HCT116 (cell line): ENCODE results near the gene GARIN5A. TPM values are rescaled to one million over a fixed set of nuclear protein-coding genes. Genes with fewer than 3 reads are reported as not detected.

ENCODE experiments used
- ATAC-seq: fragments of 200-7000 bp; cut with Tn5 transposase; 2 replicates; pipeline ENCODE4 v1.9.1; 2020; ENCODE audit warnings: mild to moderate bottlenecking, moderate library complexity
- BruUV-seq: library from RNA; stranded (reverse); fragments of 400-500 nt; replicated peaks from 2 replicates; lab custom pipeline; 2021; lab: Mats Ljungman, UMichigan
- CTCF ChIA-PET: fragments of 300-600 bp; sonication (Branson Sonifier 250); formaldehyde crosslinking; loops from one replicate; lab custom pipeline; 2021; ENCODE audit warnings: antibody characterized with exemption; lab: Charles Lee
- POLR2A ChIA-PET: fragments of 300-600, 350-600 bp; sonication (Branson Sonifier 250); formaldehyde crosslinking; loops from one replicate; lab custom pipeline; 2021; ENCODE audit warnings: antibody characterized with exemption; lab: Charles Lee
- RAD21 ChIA-PET, 2 experiments: fragments of 300-600 bp; sonication (Branson Sonifier 250); formaldehyde crosslinking; loops; one replicate each; lab custom pipeline; 2023; ENCODE audit warnings: low total read pairs in 2 of 2; ENCODE audit not compliant: uncharacterized antibody in 2 of 2, unreplicated experiment in 2 of 2, low non-redundant PET in 1 of 2; lab: Charles Lee
- DNase-seq: peaks from one replicate; pipeline ENCODE4 v3.0.0-alpha.2; 2010; ENCODE audit warnings: low read depth, low spot score
- H2AFZ ChIP-seq: fragments of 200-600 bp; shearing (Covaris generic), sonication (generic); 2 replicates; pipeline ENCODE4 v1.6.1; 2017; ENCODE audit warnings: low read depth, mixed run types, mixed read lengths, antibody characterized with exemption, low read length; ENCODE audit not compliant: poor library complexity, severe bottlenecking
- H3K27ac ChIP-seq: 2 replicates; pipeline ENCODE4 v1.5.1; 2012; ENCODE audit warnings: low read depth, low read length
- H3K27me3 ChIP-seq: fragments of 200-600 bp; sonication (generic); 2 replicates; pipeline ENCODE4 v1.6.1; 2016; ENCODE audit warnings: mixed run types, low read length, mixed read lengths; ENCODE audit not compliant: insufficient read depth
- H3K36me3 ChIP-seq, 2 experiments: fragments of 200-500 bp in 1 of 2; fragments of 200-600 bp in 1 of 2; sonication (Bioruptor generic) in 1 of 2; sonication (generic) in 1 of 2; 2 replicates each; pipeline versions ENCODE4 v1.5.1 to v1.6.1; 2014 to 2016; ENCODE audit warnings: low read length in 2 of 2, inconsistent platforms in 1 of 2, mixed read lengths in 1 of 2, mixed run types in 1 of 2; ENCODE audit not compliant: insufficient read depth in 2 of 2, control insufficient read depth in 1 of 2
- H3K4me1 ChIP-seq, 2 experiments: fragments of 200-600 bp in 1 of 2; sonication (generic) in 1 of 2; 2 replicates each; pipeline versions ENCODE4 v1.5.1 to v1.6.1; 2012 to 2017; ENCODE audit warnings: low read length in 2 of 2, inconsistent platforms in 1 of 2, mild to moderate bottlenecking in 1 of 2, mixed read lengths in 1 of 2, mixed run types in 1 of 2, moderate library complexity in 1 of 2; ENCODE audit not compliant: insufficient read depth in 2 of 2, control insufficient read depth in 1 of 2
- H3K4me2 ChIP-seq: fragments of 200-600 bp; sonication (generic); 2 replicates; pipeline ENCODE4 v1.6.1; 2017; ENCODE audit warnings: mixed run types, low read length, mixed read lengths
- H3K4me3 ChIP-seq, 2 experiments: fragments of 200-600 bp in 1 of 2; sonication (generic) in 1 of 2; replicated peaks in 1 of 2; 2 replicates each; pipeline ENCODE4 v1.5.1; 2011 to 2016; ENCODE audit warnings: low read length in 2 of 2, control low read depth in 1 of 2, low read depth in 1 of 2, mild to moderate bottlenecking in 1 of 2, mixed read lengths in 1 of 2, mixed run types in 1 of 2
- H3K79me2 ChIP-seq: fragments of 200-600 bp; sonication (generic); 2 replicates; pipeline ENCODE4 v1.6.1; 2017; ENCODE audit warnings: mild to moderate bottlenecking, mixed run types, low read length, moderate library complexity, mixed read lengths; ENCODE audit not compliant: insufficient read depth
- H3K9ac ChIP-seq: fragments of 200-600 bp; sonication (generic); 2 replicates; pipeline ENCODE4 v1.6.1; 2016; ENCODE audit warnings: low read length, mixed read lengths
- H3K9me2 ChIP-seq: fragments of 200-600 bp; sonication (generic), shearing (Covaris generic); 2 replicates; pipeline ENCODE4 v1.6.1; 2017; ENCODE audit warnings: mixed run types, mild to moderate bottlenecking, moderate library complexity; ENCODE audit not compliant: insufficient read depth
- H3K9me3 ChIP-seq, 2 experiments: fragments of 200-500 bp in 1 of 2; fragments of 200-600 bp in 1 of 2; sonication (Bioruptor generic) in 1 of 2; sonication (generic) in 1 of 2; 2 replicates each; pipeline ENCODE4 v1.6.1; 2014 to 2017; ENCODE audit warnings: low read length in 2 of 2, mixed read lengths in 2 of 2, inconsistent platforms in 1 of 2, low read depth in 1 of 2, mild to moderate bottlenecking in 1 of 2, mixed run types in 1 of 2, moderate library complexity in 1 of 2; ENCODE audit not compliant: control insufficient read depth in 1 of 2, insufficient read depth in 1 of 2
- H4K20me1 ChIP-seq: fragments of 200-600 bp; sonication (generic), shearing (Covaris generic); 2 replicates; pipeline ENCODE4 v1.6.1; 2017; ENCODE audit warnings: mixed run types, mild to moderate bottlenecking, moderate library complexity; ENCODE audit not compliant: insufficient read depth
- ATF3 ChIP-seq: IDR thresholded peaks from 2 replicates; pipeline ENCODE4 v1.6.1; 2012
- CBX3 ChIP-seq: IDR thresholded peaks from 2 replicates; pipeline ENCODE4 v1.6.1; 2012; ENCODE audit warnings: low read depth
- CEBPB ChIP-seq: IDR thresholded peaks from 2 replicates; pipeline ENCODE4 v1.6.1; 2012; ENCODE audit warnings: low read depth
- CTCF ChIP-seq, 3 experiments: fragments of 200-600 bp in 1 of 3; sonication (generic) in 1 of 3; IDR thresholded peaks in 2 of 3; conservative IDR thresholded peaks in 1 of 3; 2 replicates each; pipeline ENCODE4 v1.5.1; 2012 to 2017; ENCODE audit warnings: low read depth in 2 of 3, low read length in 2 of 3, antibody characterized with exemption in 1 of 3, borderline replicate concordance in 1 of 3, control low read depth in 1 of 3, mild to moderate bottlenecking in 1 of 3, mixed read lengths in 1 of 3, mixed run types in 1 of 3, moderate library complexity in 1 of 3; ENCODE audit not compliant: insufficient read depth in 1 of 3
- EGR1 ChIP-seq: IDR thresholded peaks from 2 replicates; pipeline ENCODE4 v1.6.1; 2012; ENCODE audit warnings: low read depth
- ELF1 ChIP-seq: IDR thresholded peaks from 2 replicates; pipeline ENCODE4 v1.6.1; 2012; ENCODE audit warnings: low read depth, borderline replicate concordance
- EZH2 ChIP-seq: fragments of 200-600 bp; sonication (generic); IDR thresholded peaks from 2 replicates; pipeline ENCODE4 v1.6.1; 2017; ENCODE audit warnings: antibody characterized with exemption, mixed run types
- EZH2phosphoT487 ChIP-seq: fragments of 200-600 bp; IDR thresholded peaks from 2 replicates; pipeline ENCODE4 v1.6.1; 2018; ENCODE audit warnings: antibody characterized with exemption, borderline replicate concordance
- FOSL1 ChIP-seq: IDR thresholded peaks from 2 replicates; pipeline ENCODE4 v1.6.1; 2012; ENCODE audit warnings: low read depth
- JUND ChIP-seq: IDR thresholded peaks from 2 replicates; pipeline ENCODE4 v1.6.1; 2012
- POLR2A ChIP-seq: IDR thresholded peaks from 2 replicates; pipeline ENCODE4 v1.7.0; 2011; ENCODE audit warnings: borderline replicate concordance; ENCODE audit not compliant: insufficient read depth, insufficient read length; ENCODE audit errors: extremely low read depth
- RAD21 ChIP-seq: IDR thresholded peaks from 2 replicates; pipeline ENCODE4 v1.6.1; 2012; ENCODE audit warnings: low read depth, mild to moderate bottlenecking
- SIN3A ChIP-seq: IDR thresholded peaks from 2 replicates; pipeline ENCODE4 v1.6.1; 2012; ENCODE audit warnings: low read depth
- SP1 ChIP-seq: IDR thresholded peaks from 2 replicates; pipeline ENCODE4 v1.6.1; 2012; ENCODE audit warnings: low read depth
- TCF7L2 ChIP-seq: IDR thresholded peaks from 2 replicates; pipeline ENCODE4 v1.7.0; 2011; ENCODE audit warnings: borderline replicate concordance, inconsistent platforms; ENCODE audit not compliant: insufficient read depth, insufficient read length; ENCODE audit errors: extremely low read depth
- YY1 ChIP-seq: IDR thresholded peaks from 2 replicates; pipeline ENCODE4 v1.6.1; 2011; ENCODE audit warnings: low read length, low read depth, moderate library complexity, mild to moderate bottlenecking; ENCODE audit not compliant: insufficient replicate concordance; ENCODE audit errors: extremely low read depth
- ZNF274 ChIP-seq: fragments of 200-500 bp; sonication (Bioruptor generic); IDR thresholded peaks from 2 replicates; pipeline ENCODE4 v1.6.1; 2014; ENCODE audit warnings: mild to moderate bottlenecking, low read depth, low read length, inconsistent platforms
- intact Hi-C: fragments of 100-400 bp; cut with micrococcal nuclease; formaldehyde crosslinking; loops from 2 replicates; pipeline ENCODE4 v1.10.0; 2022
- total RNA-seq: library from RNA; stranded (reverse); gene quantifications from one replicate; pipeline ENCODE4 v1.2.1, GENCODE V29; 2021; ENCODE audit not compliant: unreplicated experiment
- TF ChIP-seq, protein P1 (sequence below): IDR thresholded peaks from 2 replicates; pipeline ENCODE4 v1.6.1; 2012

GARIN5A gene
- total RNA-seq, 1 experiment from 2014 or later = 12.2 TPM

GRCh38 chr19:50451223-50451534 is 25.5 kb downstream of the GARIN5A start:
- H3K27me3 ChIP-seq = no peaks in the 10 kb centered on the region
- no peaks in the 10 kb centered on the region for H3K9me2 ChIP-seq
- H3K36me3 ChIP-seq = no peaks in the 10 kb centered on the region
- H3K4me3 ChIP-seq = no peak overlapping the region
- RAD21 ChIA-PET = no interaction called here
- H2AFZ ChIP-seq = no peak overlapping the region
- CTCF ChIA-PET = no interaction called here
- DNase-seq (no peak), ATAC-seq (no peak)
- intact Hi-C loops = no loop called here
- H3K9me3 ChIP-seq = no peaks in the 10 kb centered on the region; a peak in 1 of 4 replicates
- BruUV-seq = no TSS peak
- H3K4me1 ChIP-seq = no peaks in the 10 kb centered on the region
- TF ChIP-seq JUND (no peak), SIN3A (no peak), TCF7L2 (no peak), EZH2phosphoT487 (no peak), ELF1 (no peak), FOSL1 (no peak), POLR2A (no peak), EGR1 (no peak), RAD21 (no peak), ZNF274 (no peak), CBX3 (no peak), ATF3 (no peak), SP1 (no peak), EZH2 (no peak), CEBPB (no peak), CTCF (IDR thresholded peaks at IDR 0.05 in 2 of 3, conservative IDR thresholded peaks at IDR 0.05 in 1 of 3; ENCODE audit: borderline replicate concordance in 1 of 3, insufficient read depth in 1 of 3, low read depth in 2 of 3, low read length in 2 of 3) (no peak), YY1 (no peak)
- TF ChIP-seq, protein P1, sequence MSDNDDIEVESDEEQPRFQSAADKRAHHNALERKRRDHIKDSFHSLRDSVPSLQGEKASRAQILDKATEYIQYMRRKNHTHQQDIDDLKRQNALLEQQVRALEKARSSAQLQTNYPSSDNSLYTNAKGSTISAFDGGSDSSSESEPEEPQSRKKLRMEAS = no peak
- no peak overlapping the region for H3K27ac ChIP-seq
- H4K20me1 ChIP-seq = no peaks in the 10 kb centered on the region
- no peak overlapping the region for H3K4me2 ChIP-seq
- no peaks in the 10 kb centered on the region for H3K79me2 ChIP-seq
- no peak overlapping the region for H3K9ac ChIP-seq
- POLR2A ChIA-PET = no interaction called here
